GM12878 (cell line): ENCODE results near the gene P2RX6. TPM values are rescaled to one million over a fixed set of nuclear protein-coding genes. Genes with fewer than 3 reads are reported as not detected.
A peak's percentile ranks its signal among the peaks of the same experiment; 100 is the strongest.

Experiments used
- BACH1 ChIP-seq: fragments of 450-650 bp; IDR thresholded peaks from 2 replicates; pipeline ENCODE4 v1.6.1; 2017; ENCODE audit warnings: mild to moderate bottlenecking, borderline replicate concordance
- BHLHE40 ChIP-seq, 2 experiments: fragments of 450-650 bp in 1 of 2; IDR thresholded peaks; 2 replicates each; pipeline ENCODE4 v1.6.1; 2011 to 2017; ENCODE audit warnings: low read depth in 2 of 2, borderline replicate concordance in 1 of 2, improper control_type of control experiment in 1 of 2, low read length in 1 of 2, mild to moderate bottlenecking in 1 of 2
- BRCA1 ChIP-seq: IDR thresholded peaks from 2 replicates; pipeline ENCODE4 v1.6.1; 2011; ENCODE audit warnings: low read depth, low read length, improper control_type of control experiment
- CHD4 ChIP-seq: fragments of 200-600 bp; sonication (generic); IDR thresholded peaks from 2 replicates; pipeline ENCODE4 v1.6.1; 2016; ENCODE audit warnings: mild to moderate bottlenecking
- CREB1 ChIP-seq: IDR thresholded peaks from 2 replicates; pipeline ENCODE4 v1.6.1; 2012; ENCODE audit warnings: low read depth, mild to moderate bottlenecking, inconsistent platforms
- DPF2 ChIP-seq: fragments of 450-650 bp; IDR thresholded peaks from 2 replicates; pipeline ENCODE4 v1.6.1; 2017; ENCODE audit warnings: mild to moderate bottlenecking
- FOS ChIP-seq: IDR thresholded peaks from 3 replicates; pipeline ENCODE4 v1.6.1; 2011; ENCODE audit warnings: borderline replicate concordance; ENCODE audit not compliant: insufficient read length; ENCODE audit errors: extremely low read depth
- HDGF ChIP-seq: fragments of 450-650 bp; IDR thresholded peaks from 2 replicates; pipeline ENCODE4 v1.6.1; 2016; ENCODE audit warnings: antibody characterized with exemption
- IRF4 ChIP-seq: IDR thresholded peaks from 2 replicates; pipeline ENCODE4 v1.6.1; 2011; ENCODE audit warnings: low read depth, low read length
- JUND ChIP-seq: IDR thresholded peaks from 2 replicates; pipeline ENCODE4 v1.6.1; 2012; ENCODE audit warnings: low read depth, mild to moderate bottlenecking, low read length, improper control_type of control experiment, moderate library complexity
- KAT2A ChIP-seq: conservative IDR thresholded peaks from 2 replicates; pipeline ENCODE4 v1.6.1; 2011; ENCODE audit warnings: low read depth, low read length; ENCODE audit not compliant: control insufficient read depth
- POLR2AphosphoS5 ChIP-seq: IDR thresholded peaks from 2 replicates; pipeline ENCODE4 v1.6.1; 2011; ENCODE audit warnings: mild to moderate bottlenecking, low read length, inconsistent platforms
- RB1 ChIP-seq: fragments of 450-650 bp; formaldehyde crosslinking; IDR thresholded peaks from 2 replicates; pipeline ENCODE4 v1.6.1; 2017; ENCODE audit warnings: mild to moderate bottlenecking, borderline replicate concordance
- SIN3A ChIP-seq: IDR thresholded peaks from 2 replicates; pipeline ENCODE4 v1.6.1; 2012; ENCODE audit warnings: low read depth, low read length, improper control_type of control experiment
- SIX5 ChIP-seq: IDR thresholded peaks from 2 replicates; pipeline ENCODE4 v1.6.1; 2011; ENCODE audit warnings: mild to moderate bottlenecking, low read depth, low read length, moderate library complexity; ENCODE audit not compliant: severe bottlenecking
- SMC3 ChIP-seq: IDR thresholded peaks from 2 replicates; pipeline ENCODE4 v1.6.1; 2011; ENCODE audit warnings: low read length, improper control_type of control experiment, borderline replicate concordance
- SP1 ChIP-seq: IDR thresholded peaks from one replicate; pipeline ENCODE4 v1.6.1; 2011; ENCODE audit warnings: low read depth, low read length
- SRF ChIP-seq, 2 experiments: IDR thresholded peaks; 2 replicates each; pipeline ENCODE4 v1.6.1; 2011; ENCODE audit warnings: low read depth in 2 of 2, low read length in 2 of 2, mild to moderate bottlenecking in 1 of 2, moderate library complexity in 1 of 2
- TCF3 ChIP-seq: IDR thresholded peaks from 2 replicates; pipeline ENCODE4 v1.6.1; 2012; ENCODE audit warnings: low read depth, mild to moderate bottlenecking, low read length, borderline replicate concordance; ENCODE audit not compliant: insufficient read depth
- YY1 ChIP-seq: IDR thresholded peaks from 2 replicates; pipeline ENCODE4 v1.6.1; 2011; ENCODE audit warnings: low read depth, mild to moderate bottlenecking, low read length
- ZZZ3 ChIP-seq: IDR thresholded peaks from 2 replicates; pipeline ENCODE4 v1.6.1; 2011; ENCODE audit warnings: low read depth; ENCODE audit not compliant: control insufficient read depth, insufficient read length
- polyA plus RNA-seq, 11 experiments: library from polyadenylated mRNA; depleted of rRNA in 4 of 11; unstranded in 6 of 11; stranded (reverse) in 5 of 11; fragments of >200 nt; fragmentation: Nextera tagmentation in 4 of 11; fragmentation: Illumina TruSeq in 1 of 11; extraction: Ambion mirVana in 4 of 11; extraction: Trizol in 1 of 11; gene quantifications; 1 replicate in 1 of 11; 2 replicates in 10 of 11; pipeline versions ENCODE4 v1.2.1 to v1.2.3, GENCODE V29; 2011 to 2016; ENCODE audit warnings: inconsistent platforms in 2 of 11, missing spikeins in 2 of 11, low read depth in 1 of 11
- total RNA-seq, 4 experiments: library from RNA; depleted of rRNA in 3 of 4; stranded (reverse); fragments of >200 nt in 3 of 4; fragmentation: Illumina TruSeq in 1 of 4; extraction: Trizol in 1 of 4; gene quantifications; 2 replicates each; pipeline versions ENCODE4 v1.2.1 to v1.2.3, GENCODE V29; 2013 to 2021
- TF ChIP-seq, protein P1 (sequence below): fragments of 450-650 bp; IDR thresholded peaks from 2 replicates; pipeline ENCODE4 v1.6.1; 2017; ENCODE audit warnings: mild to moderate bottlenecking, low read depth, inconsistent platforms; ENCODE audit not compliant: poor library complexity, severe bottlenecking
- TF ChIP-seq, protein P2 (sequence below): fragments of 450-650 bp; IDR thresholded peaks from 2 replicates; pipeline ENCODE4 v1.6.1; 2014; ENCODE audit warnings: mild to moderate bottlenecking
- TF ChIP-seq, protein P3 (sequence below): fragments of 450-650 bp; formaldehyde crosslinking; IDR thresholded peaks from 2 replicates; pipeline ENCODE4 v1.4.0; 2020; ENCODE audit warnings: mild to moderate bottlenecking, moderate library complexity
- TF ChIP-seq, protein P4 (sequence below): IDR thresholded peaks from 2 replicates; pipeline ENCODE4 v1.6.1; 2011; ENCODE audit warnings: low read depth, mild to moderate bottlenecking, low read length, moderate library complexity, borderline replicate concordance; ENCODE audit errors: extremely low read depth

P2RX6 gene
- total and polyA plus RNA-seq, 10 of the 15 experiments (the other 5 are each of a cell fraction or from before 2014, with no cell fraction given): 0.03 to 0.21 (median 0.07) TPM; not detected in 5

DNA sequence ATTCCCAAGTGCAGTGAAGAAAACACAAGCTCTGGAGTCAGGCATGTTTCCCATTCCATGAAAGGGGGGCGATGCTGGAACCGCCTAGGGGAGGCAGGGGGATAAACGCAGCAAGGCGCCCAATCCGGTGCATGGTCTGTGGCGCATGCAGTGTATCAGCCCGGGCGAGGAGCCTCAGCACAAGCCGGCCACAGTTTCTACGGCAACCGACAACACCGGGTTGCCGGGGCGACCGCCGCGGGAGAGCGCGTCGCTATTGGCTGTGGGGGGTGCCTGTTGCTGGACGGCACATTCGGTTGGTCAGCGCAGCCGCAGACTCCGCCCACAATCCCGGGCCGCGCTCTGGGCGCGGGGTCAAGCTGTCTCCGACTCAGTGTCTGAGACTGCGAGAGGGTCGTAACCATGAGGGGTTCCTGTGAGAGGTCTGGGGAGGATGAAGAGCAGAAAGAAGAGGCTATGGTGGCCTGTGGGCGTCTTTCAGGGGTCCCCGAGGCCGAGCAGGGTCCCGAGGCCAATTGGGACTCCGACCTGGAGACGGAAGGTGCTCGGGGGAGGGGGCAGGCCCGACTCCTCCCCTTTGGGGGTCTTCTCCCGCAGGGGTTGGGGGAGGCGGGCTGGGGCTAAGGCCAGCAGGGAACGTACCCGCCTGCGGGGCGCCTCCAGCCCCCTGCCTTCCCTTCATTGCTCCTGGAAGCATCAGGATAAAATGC, 30.8 kb downstream of the P2RX6 start, which contains the start of gene LRRC74B (continued):
- TF ChIP-seq KAT2A: no peak
- no peak for TF ChIP-seq RB1
- TF ChIP-seq TCF3: no peak
- peak; percentile 97 for TF ChIP-seq SP1
- no peak for TF ChIP-seq SIN3A
- TF ChIP-seq BACH1: no peak
- TF ChIP-seq IRF4: no peak
- TF ChIP-seq, protein P1, sequence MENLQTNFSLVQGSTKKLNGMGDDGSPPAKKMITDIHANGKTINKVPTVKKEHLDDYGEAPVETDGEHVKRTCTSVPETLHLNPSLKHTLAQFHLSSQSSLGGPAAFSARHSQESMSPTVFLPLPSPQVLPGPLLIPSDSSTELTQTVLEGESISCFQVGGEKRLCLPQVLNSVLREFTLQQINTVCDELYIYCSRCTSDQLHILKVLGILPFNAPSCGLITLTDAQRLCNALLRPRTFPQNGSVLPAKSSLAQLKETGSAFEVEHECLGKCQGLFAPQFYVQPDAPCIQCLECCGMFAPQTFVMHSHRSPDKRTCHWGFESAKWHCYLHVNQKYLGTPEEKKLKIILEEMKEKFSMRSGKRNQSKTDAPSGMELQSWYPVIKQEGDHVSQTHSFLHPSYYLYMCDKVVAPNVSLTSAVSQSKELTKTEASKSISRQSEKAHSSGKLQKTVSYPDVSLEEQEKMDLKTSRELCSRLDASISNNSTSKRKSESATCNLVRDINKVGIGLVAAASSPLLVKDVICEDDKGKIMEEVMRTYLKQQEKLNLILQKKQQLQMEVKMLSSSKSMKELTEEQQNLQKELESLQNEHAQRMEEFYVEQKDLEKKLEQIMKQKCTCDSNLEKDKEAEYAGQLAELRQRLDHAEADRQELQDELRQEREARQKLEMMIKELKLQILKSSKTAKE: no peak
- no peak for TF ChIP-seq ZZZ3
- TF ChIP-seq BHLHE40 (IDR thresholded peaks at IDR 0.05; ENCODE audit: borderline replicate concordance in 1 of 2, low read depth in 2 of 2, low read length in 1 of 2): peak in 1 of 2 experiments; percentile 58; a peak in 1 of 4 replicates
- TF ChIP-seq FOS: peak; percentile 26
- no peak for TF ChIP-seq POLR2AphosphoS5
- TF ChIP-seq HDGF: no peak
- TF ChIP-seq JUND: no peak
- no peak for TF ChIP-seq CREB1
- TF ChIP-seq YY1: no peak
- TF ChIP-seq BRCA1: no peak
- peak; percentile 24 for TF ChIP-seq SIX5
- no peak for TF ChIP-seq SMC3
- TF ChIP-seq, protein P2, sequence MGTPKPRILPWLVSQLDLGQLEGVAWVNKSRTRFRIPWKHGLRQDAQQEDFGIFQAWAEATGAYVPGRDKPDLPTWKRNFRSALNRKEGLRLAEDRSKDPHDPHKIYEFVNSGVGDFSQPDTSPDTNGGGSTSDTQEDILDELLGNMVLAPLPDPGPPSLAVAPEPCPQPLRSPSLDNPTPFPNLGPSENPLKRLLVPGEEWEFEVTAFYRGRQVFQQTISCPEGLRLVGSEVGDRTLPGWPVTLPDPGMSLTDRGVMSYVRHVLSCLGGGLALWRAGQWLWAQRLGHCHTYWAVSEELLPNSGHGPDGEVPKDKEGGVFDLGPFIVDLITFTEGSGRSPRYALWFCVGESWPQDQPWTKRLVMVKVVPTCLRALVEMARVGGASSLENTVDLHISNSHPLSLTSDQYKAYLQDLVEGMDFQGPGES: peak; percentile 67; the same call in 1 of the 2 replicates
- TF ChIP-seq CHD4: no peak
- TF ChIP-seq, protein P3, sequence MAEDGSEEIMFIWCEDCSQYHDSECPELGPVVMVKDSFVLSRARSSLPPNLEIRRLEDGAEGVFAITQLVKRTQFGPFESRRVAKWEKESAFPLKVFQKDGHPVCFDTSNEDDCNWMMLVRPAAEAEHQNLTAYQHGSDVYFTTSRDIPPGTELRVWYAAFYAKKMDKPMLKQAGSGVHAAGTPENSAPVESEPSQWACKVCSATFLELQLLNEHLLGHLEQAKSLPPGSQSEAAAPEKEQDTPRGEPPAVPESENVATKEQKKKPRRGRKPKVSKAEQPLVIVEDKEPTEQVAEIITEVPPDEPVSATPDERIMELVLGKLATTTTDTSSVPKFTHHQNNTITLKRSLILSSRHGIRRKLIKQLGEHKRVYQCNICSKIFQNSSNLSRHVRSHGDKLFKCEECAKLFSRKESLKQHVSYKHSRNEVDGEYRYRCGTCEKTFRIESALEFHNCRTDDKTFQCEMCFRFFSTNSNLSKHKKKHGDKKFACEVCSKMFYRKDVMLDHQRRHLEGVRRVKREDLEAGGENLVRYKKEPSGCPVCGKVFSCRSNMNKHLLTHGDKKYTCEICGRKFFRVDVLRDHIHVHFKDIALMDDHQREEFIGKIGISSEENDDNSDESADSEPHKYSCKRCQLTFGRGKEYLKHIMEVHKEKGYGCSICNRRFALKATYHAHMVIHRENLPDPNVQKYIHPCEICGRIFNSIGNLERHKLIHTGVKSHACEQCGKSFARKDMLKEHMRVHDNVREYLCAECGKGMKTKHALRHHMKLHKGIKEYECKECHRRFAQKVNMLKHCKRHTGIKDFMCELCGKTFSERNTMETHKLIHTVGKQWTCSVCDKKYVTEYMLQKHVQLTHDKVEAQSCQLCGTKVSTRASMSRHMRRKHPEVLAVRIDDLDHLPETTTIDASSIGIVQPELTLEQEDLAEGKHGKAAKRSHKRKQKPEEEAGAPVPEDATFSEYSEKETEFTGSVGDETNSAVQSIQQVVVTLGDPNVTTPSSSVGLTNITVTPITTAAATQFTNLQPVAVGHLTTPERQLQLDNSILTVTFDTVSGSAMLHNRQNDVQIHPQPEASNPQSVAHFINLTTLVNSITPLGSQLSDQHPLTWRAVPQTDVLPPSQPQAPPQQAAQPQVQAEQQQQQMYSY (CRISPR knock-in tag): no peak
- 0 out of 4 replicates have a peak, but pooled peaks of 1 of the 2 experiments have one; percentile 21 for TF ChIP-seq SRF (IDR thresholded peaks at IDR 0.05; ENCODE audit: low read depth in 2 of 2, low read length in 2 of 2)
- TF ChIP-seq, protein P4, sequence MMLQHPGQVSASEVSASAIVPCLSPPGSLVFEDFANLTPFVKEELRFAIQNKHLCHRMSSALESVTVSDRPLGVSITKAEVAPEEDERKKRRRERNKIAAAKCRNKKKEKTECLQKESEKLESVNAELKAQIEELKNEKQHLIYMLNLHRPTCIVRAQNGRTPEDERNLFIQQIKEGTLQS: no peak
- peak; percentile 88 for TF ChIP-seq DPF2
